ENCODE results near the gene WBP2NL.

DNA sequence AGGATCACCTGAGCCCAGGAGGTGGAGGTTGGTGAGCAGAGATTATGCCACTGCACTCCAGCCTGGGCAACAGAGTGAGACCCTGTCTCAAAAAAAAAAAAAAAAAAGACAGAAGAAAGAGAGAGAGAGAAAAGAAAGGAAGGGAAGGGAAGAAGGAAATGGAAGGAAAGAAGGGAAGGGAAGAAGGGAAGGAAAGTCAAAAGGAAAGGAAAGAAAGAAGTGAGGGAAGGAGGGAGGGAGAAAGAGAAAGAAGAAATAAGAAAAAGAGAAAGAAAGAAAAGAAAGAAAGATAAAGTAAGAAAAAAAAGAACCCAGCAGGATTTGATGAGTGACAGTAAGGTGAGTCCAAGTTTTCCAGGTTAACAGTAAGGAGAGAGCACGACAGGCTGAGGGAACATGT is 19.6 kb downstream of the WBP2NL start:
- TF ChIP-seq CTCF (IDR thresholded peaks at IDR 0.05; ENCODE audit: insufficient read depth, low read length) (no peak), POLR2AphosphoS5 (IDR thresholded peaks at IDR 0.05; ENCODE audit: low read depth) (no peak)
